Activated CD4-positive, alpha-beta T cell treated with anti-CD3 and anti-CD28 coated beads, Interleukin-2, amount 10 ng/mL, durations not matched to agents 7 days and 5 days (primary cell): ENCODE results near the gene CHMP1A. TPM values are rescaled to one million over a fixed set of nuclear protein-coding genes. Genes with fewer than 3 reads are reported as not detected.
A peak's percentile ranks its signal among the peaks of the same experiment; 100 is the strongest.
"Not testable (repeated sequence)": the region's sequence is repeated elsewhere in the genome, so short reads cannot be mapped to it uniquely, and the experiment has no call there.

Source experiments
- CTCF ChIA-PET: fragments of 350-600 bp; sonication (Branson Sonifier 250); formaldehyde crosslinking; loops from one replicate; lab custom pipeline; 2021; ENCODE audit warnings: antibody characterized with exemption; lab: Charles Lee
- POLR2A ChIA-PET: fragments of 350-600 bp; sonication (Branson Sonifier 250); formaldehyde crosslinking; loops from one replicate; lab custom pipeline; 2021; ENCODE audit warnings: antibody characterized with exemption; lab: Charles Lee
- DNase-seq: peaks from one replicate; pipeline ENCODE4 v3.0.0-alpha.2; 2020
- H3K27ac Mint-ChIP-seq: one replicate; pipeline ENCODE4 v1.8.0; 2021; ENCODE audit warnings: mild to moderate bottlenecking, moderate library complexity, mixed read lengths
- H3K27me3 Mint-ChIP-seq: one replicate; pipeline ENCODE4 v1.8.0; 2021; ENCODE audit warnings: mixed read lengths
- H3K36me3 Mint-ChIP-seq: one replicate; pipeline ENCODE4 v1.8.0; 2021; ENCODE audit warnings: low read depth, mixed read lengths
- H3K4me1 Mint-ChIP-seq: one replicate; pipeline ENCODE4 v1.8.0; 2021; ENCODE audit warnings: mixed read lengths
- H3K4me3 Mint-ChIP-seq: one replicate; pipeline ENCODE4 v1.8.0; 2021; ENCODE audit warnings: mild to moderate bottlenecking, moderate library complexity, mixed read lengths
- H3K9me3 Mint-ChIP-seq: one replicate; pipeline ENCODE4 v1.8.0; 2021; ENCODE audit warnings: mixed read lengths
- total RNA-seq, 2 experiments: library from RNA; stranded (reverse); gene quantifications; one replicate each; pipeline ENCODE4 v1.2.3, GENCODE V29; 2021

Gene CHMP1A
- total RNA-seq, 2 experiments from 2014 or later: 77.6 to 102 TPM

DNA sequence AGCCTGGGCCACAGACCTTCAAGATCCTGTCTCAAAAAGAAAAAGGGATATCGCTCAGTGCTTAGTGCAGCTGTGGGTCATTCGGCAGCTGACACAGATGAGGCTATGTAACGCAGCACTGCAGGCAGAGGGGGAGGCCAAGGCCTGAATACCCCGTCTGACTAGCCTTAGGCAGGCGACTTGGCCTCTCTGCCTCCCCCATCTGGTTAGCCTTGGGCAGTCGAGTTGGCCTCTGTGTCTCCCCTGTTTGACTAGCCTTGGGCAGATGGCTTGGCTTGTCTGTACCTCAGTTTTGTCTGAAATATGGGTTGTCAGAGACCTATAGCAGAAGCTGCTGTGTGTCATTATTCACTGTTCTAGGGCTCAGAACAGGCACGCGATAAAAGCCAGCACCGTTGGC, 10.1 kb upstream of the CHMP1A start:
- H3K4me1 Mint-ChIP-seq: peaks cover 18% of the 10 kb centered on the region
- POLR2A ChIA-PET: interaction anchor here (0.6 kb wide), 1 partner anchor 166 kb away, joined by 3 read pairs; no protein-coding TSS in a partner anchor
- no peak for DNase-seq
- peaks cover 6% of the 10 kb centered on the region for H3K9me3 Mint-ChIP-seq
- H3K36me3 Mint-ChIP-seq: peaks cover 13% of the 10 kb centered on the region
- H3K4me3 Mint-ChIP-seq: no peak overlapping the region
- CTCF ChIA-PET: interaction anchor here (0.6 to 1.5 kb wide), 4 partner anchors 32 to 320 kb away, joined by 3 read pairs; no protein-coding TSS in a partner anchor
- H3K27ac Mint-ChIP-seq: no peak overlapping the region
- no peaks in the 10 kb centered on the region for H3K27me3 Mint-ChIP-seq

DNA sequence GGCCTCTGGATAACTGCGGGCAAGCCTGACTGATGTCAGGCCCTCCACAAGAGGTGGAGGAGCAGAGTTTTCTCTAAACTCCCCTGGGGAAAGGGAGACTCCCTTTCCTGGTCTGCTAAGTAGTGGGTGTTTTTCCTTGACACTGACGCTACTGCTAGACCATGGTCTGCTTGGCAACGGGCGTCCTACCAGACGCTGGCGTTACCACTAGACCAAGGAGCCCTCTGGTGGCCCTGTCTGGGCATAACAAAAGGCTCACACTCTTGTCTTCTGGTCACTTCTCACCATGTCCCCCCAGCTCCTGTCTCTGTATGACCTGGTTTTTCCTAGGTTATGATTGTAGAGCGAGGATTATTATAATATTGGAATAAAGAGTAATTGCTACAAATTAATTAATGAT, 9.5 kb upstream of the CHMP1A start:
- H3K9me3 Mint-ChIP-seq, POLR2A ChIA-PET, DNase-seq, H3K4me3 Mint-ChIP-seq, H3K27ac Mint-ChIP-seq, H3K27me3 Mint-ChIP-seq: not testable (repeated sequence)
- Mint-ChIP-seq H3K4me1 (peaks cover 18% of the 10 kb centered on the region), H3K36me3 (peaks cover 13% of the 10 kb centered on the region)
- CTCF ChIA-PET: interaction anchor here (0.6 kb wide), 1 partner anchor 320 kb away, joined by 3 read pairs; no protein-coding TSS in a partner anchor

DNA sequence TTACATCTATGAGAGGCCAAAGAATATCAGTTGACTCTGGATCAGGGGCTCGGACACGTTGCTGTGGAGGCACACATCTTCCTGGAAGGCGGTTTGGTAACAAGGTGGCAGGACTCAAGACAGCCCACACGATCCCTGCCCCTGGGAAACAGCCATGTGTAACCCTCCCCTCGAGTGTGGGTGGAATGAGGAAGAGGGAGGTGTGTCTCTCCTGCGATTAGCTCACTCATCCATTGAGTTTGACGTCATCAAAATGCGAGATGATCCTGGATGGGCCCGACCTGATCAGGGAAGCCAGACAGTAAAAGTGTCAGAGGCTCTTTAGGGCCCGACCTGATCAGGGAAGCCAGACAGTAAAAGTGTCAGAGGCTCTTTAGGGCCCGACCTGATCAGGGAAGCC, 6.7 kb upstream of the CHMP1A start:
- H3K36me3 Mint-ChIP-seq: peaks cover 30% of the 10 kb centered on the region
- H3K27ac Mint-ChIP-seq, H3K4me3 Mint-ChIP-seq, H3K27me3 Mint-ChIP-seq, H3K9me3 Mint-ChIP-seq, POLR2A ChIA-PET, DNase-seq: not testable (repeated sequence)
- CTCF ChIA-PET: interaction anchor here (1.2 kb wide), 1 partner anchor 197 kb away, joined by 3 read pairs; no protein-coding TSS in a partner anchor
- peaks cover 28% of the 10 kb centered on the region for H3K4me1 Mint-ChIP-seq

DNA sequence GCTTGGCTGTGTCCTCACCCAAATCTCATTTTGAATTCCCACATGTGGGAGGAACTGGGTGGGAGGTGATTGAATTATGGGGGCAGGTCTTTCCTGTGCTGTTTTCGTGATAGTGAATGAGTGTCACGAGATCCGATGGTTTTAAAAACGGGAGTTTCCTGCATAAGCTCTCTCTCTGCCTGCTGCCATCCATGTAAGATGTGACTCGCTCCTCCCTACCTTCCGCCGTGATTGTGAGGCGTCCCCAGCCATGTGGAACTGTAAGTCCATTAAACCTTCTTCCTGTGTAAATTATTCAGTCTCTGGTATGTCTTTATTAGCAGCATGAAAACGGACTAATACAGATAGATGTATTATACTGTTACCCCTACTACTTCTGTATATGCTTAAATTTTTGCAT, 3.7 kb upstream of the CHMP1A start:
- CTCF ChIA-PET: no interaction called here
- Mint-ChIP-seq H3K27me3 (no peaks in the 10 kb centered on the region), H3K9me3 (no peaks in the 10 kb centered on the region), H3K4me1 (peaks cover 30% of the 10 kb centered on the region), H3K36me3 (peaks cover 28% of the 10 kb centered on the region), H3K27ac (no peak overlapping the region), H3K4me3 (no peak overlapping the region)
- POLR2A ChIA-PET: no interaction called here
- DNase-seq: no peak

DNA sequence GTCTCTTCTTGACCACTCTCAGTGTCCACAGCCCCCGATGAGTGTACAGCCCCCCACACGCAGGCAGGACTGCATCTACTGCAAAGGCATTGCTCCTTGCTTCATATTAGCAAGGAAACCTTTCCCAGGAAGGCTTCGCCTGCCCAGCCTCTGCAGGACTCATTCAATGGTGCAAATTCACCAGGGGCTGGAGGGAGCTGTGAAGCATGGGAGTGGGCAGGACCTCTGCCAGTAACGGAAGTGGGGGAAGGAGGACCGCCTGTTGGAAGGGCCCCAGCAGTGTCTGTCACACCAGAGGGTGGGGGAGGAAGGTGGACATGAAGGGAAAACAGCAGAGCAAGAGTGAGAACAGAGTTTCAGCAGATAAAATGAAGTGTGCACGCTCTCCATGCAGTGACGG, 2.6 kb upstream of the CHMP1A start:
- H3K27me3 Mint-ChIP-seq: no peaks in the 10 kb centered on the region
- no peak overlapping the region for H3K27ac Mint-ChIP-seq
- peaks cover 41% of the 10 kb centered on the region for H3K4me1 Mint-ChIP-seq
- DNase-seq: no peak
- ChIA-PET CTCF (no interaction called here), POLR2A (no interaction called here)
- no peaks in the 10 kb centered on the region for H3K9me3 Mint-ChIP-seq
- H3K4me3 Mint-ChIP-seq: peak overlapping the region; percentile 38
- peaks cover 29% of the 10 kb centered on the region for H3K36me3 Mint-ChIP-seq

DNA sequence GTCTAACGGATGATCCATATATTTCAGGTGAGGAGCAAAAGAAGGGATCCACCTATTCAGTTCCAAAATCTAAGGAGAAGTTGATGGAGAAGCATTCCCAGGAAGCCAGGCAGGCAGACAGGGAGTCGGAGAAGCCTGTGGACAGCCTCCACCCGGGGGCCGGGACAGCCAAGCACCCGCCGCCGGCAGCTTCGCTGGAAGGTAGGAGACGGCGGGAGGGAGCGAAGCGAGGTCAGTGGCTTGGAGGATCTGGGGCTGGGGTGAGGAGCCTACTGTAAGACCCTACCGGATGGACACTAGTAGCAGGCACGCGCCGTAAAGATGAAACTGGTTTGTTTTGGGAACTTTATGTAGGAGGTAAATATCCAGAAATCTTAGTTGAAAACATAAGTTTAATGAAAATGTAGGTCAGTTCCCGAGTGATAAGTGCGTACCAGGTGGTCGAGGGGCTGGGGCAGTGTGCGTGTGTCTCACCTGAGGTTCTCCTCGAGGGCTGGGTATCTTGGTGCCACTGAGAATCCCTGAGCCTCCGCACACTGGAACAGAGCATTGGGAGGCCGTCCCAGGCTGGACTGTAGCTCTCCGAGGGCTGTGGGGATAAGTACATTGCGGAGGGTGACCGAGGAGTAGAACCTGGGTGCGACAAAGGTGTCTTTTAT, 842 bp upstream of the CHMP1A start:
- Mint-ChIP-seq H3K27ac (peak overlapping the region; percentile 74), H3K27me3 (no peaks in the 10 kb centered on the region), H3K9me3 (no peaks in the 10 kb centered on the region), H3K36me3 (peaks cover 32% of the 10 kb centered on the region), H3K4me1 (peaks cover 48% of the 10 kb centered on the region), H3K4me3 (peak overlapping the region; percentile 79)
- ChIA-PET POLR2A (no interaction called here), CTCF (interaction anchor here (1.1 to 2.1 kb wide), 2 partner anchors 12 to 42 kb away, joined by 3 to 13 read pairs; no protein-coding TSS in a partner anchor)
- no peak for DNase-seq

DNA sequence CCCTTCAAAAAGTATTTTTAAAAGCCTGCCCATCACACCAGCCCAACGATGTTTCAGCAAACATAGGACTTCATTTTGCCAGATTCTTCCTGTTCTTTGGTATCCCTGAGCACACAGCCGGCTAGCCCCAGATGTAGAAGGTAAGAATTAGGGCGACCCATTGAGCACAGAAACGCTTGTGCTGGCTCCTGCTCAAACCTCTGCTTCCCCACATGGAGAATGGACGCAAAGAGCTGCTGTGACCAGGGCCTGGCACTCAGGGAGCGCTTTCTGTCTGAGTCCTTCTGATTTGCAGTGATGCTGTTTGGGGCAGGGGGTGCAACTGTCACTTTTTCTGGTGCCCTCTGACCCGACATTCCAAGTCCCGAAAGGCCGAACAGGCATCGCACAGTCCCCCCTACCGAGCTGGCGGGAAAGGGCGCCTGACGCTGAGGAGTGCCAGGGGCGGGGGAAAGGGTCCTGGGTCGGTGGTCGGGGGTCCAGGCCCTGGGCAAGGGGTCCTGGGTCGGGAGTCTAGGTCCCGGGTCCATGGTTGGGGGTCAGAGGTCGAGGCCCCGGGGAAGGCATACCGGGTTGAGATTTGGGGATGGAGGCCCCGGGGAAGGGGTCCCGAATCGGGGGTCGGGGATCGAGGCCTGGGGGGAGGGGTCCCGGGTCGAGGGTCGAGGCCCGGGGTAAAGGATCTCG, 930 bp downstream of the CHMP1A start:
- Mint-ChIP-seq H3K4me3 (peak overlapping the region; percentile 79), H3K27me3 (no peaks in the 10 kb centered on the region), H3K4me1 (peaks cover 48% of the 10 kb centered on the region), H3K9me3 (no peaks in the 10 kb centered on the region), H3K27ac (peak overlapping the region; percentile 75), H3K36me3 (peaks cover 27% of the 10 kb centered on the region)
- ChIA-PET CTCF (interaction anchor here (2.1 kb wide), 1 partner anchor 44 kb away, joined by 13 read pairs; no protein-coding TSS in a partner anchor), POLR2A (no interaction called here)
- no peak for DNase-seq

DNA sequence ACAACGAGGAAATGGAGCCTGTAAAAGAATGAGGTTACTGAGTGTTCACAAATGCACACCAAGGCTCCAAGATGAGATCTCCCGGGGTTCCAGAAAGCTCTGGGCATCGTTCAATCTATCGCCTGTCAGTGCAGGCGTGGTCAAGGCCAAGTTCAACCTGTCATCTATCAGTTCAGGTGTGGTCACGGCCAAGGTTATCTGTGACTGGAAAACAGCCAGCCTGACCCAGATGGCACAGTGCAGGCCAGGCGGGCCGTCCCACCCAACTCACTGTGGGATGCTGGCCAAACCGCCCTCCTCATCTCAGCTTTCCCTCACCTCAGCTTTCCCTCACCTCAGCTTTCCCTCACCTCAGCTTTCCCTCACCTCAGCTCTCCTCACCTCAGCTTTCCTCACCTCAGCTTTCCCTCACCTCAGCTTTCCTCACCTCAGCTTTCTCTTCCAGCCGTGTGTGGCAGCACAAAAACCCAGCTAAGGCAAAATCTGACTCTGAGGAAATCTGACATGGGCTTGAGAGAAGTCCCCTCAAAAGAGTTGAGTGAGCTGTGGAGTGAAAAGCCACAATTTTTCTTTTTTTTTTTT, 2.4 kb downstream of the CHMP1A start:
- peaks cover 19% of the 10 kb centered on the region for H3K36me3 Mint-ChIP-seq
- no peak for DNase-seq
- H3K27ac Mint-ChIP-seq: no peak overlapping the region
- peak overlapping the region; percentile 79 for H3K4me3 Mint-ChIP-seq
- no peaks in the 10 kb centered on the region for H3K9me3 Mint-ChIP-seq
- POLR2A ChIA-PET: no interaction called here
- H3K27me3 Mint-ChIP-seq: no peaks in the 10 kb centered on the region
- H3K4me1 Mint-ChIP-seq: peaks cover 41% of the 10 kb centered on the region
- CTCF ChIA-PET: no interaction called here

DNA sequence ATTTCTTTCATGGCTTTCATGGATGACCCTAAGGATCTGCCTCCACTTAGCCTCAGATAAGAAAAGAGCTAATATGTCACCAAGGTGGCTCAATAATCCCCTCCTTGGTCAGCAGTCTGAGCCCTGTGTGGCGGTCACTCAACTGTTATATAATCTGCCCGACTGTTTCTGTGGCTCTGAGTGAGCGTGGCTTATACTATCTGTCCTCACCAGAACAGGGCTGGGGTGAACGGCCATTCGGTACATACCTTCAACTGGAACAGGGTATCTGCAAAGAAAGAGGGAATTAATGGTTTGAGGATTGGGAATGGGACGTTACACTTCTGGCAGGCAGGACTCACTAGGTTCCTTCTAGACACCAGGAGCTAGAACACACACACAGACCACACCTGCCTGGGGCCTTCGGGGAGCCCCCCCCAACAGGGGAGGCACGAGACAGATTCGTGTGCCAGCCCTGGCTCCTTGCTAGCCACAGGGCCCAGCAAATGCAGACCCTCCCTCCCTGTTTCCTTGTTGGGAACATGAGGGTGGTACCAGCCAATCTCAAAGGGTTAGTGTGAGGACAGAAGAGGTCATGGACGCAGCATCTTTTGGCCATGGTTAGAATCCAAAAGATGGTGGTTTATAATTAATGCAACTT, 3.7 kb downstream of the CHMP1A start:
- POLR2A ChIA-PET: no interaction called here

DNA sequence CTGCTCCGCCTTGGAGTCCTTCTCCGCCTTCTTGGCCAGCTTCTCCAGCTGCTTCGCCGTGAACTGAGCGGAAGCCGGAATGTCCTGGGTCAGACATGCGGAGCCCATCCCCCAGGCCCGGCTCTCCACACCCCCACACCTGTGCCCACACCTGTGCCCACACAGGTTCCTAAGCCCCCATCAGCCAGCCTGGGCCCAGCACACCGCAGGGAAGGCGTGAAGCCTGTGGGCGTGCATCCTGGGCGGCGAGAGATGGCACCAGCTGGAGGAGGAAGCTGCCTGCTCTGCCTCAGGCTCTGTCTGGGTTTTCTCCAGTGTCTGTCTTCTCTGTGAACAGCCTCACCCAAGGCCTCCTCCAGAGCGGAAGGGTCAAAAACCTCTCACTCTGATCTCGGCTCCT, 5.9 kb downstream of the CHMP1A start:
- CTCF ChIA-PET: interaction anchor here (0.5 kb wide), 1 partner anchor 97 kb away, joined by 3 read pairs; no protein-coding TSS in a partner anchor
- Mint-ChIP-seq H3K4me1 (peaks cover 24% of the 10 kb centered on the region), H3K27ac (no peak overlapping the region), H3K4me3 (no peak overlapping the region), H3K27me3 (no peaks in the 10 kb centered on the region), H3K9me3 (no peaks in the 10 kb centered on the region), H3K36me3 (peaks cover 36% of the 10 kb centered on the region)
- DNase-seq: no peak
- POLR2A ChIA-PET: no interaction called here

More for the DNA sequence above, 3.7 kb downstream of the CHMP1A start:
- CTCF ChIA-PET: no interaction called here
- Mint-ChIP-seq H3K4me1 (peaks cover 31% of the 10 kb centered on the region), H3K27me3 (no peaks in the 10 kb centered on the region), H3K9me3 (no peaks in the 10 kb centered on the region), H3K27ac (no peak overlapping the region), H3K36me3 (peaks cover 28% of the 10 kb centered on the region), H3K4me3 (no peak overlapping the region)
- no peak for DNase-seq

DNA sequence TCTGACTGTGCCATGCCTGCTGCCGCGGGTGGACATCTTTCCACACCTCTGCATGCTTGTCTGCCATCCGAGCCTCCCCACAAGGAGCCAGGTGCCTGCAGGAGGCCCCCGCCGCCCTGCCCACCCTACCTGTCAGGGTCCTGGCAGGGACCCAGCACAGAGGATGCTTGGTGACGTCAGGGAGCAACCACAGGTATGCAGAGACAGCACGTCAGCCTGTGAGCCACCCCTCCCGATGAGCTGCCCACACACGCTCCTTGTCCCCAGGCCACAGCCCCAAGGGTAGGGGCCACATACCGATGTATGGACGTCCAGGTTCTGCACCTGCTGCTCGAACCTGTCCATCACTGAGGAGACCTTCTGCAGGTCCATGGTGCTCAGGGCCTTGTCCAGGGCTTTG, 10.6 kb downstream of the CHMP1A start:
- ChIA-PET CTCF (no interaction called here), POLR2A (no interaction called here)
- Mint-ChIP-seq H3K27me3 (no peaks in the 10 kb centered on the region), H3K4me1 (peaks cover 3% of the 10 kb centered on the region), H3K27ac (no peak overlapping the region), H3K36me3 (peaks cover 31% of the 10 kb centered on the region), H3K4me3 (no peak overlapping the region), H3K9me3 (no peaks in the 10 kb centered on the region)
- no peak for DNase-seq

DNA sequence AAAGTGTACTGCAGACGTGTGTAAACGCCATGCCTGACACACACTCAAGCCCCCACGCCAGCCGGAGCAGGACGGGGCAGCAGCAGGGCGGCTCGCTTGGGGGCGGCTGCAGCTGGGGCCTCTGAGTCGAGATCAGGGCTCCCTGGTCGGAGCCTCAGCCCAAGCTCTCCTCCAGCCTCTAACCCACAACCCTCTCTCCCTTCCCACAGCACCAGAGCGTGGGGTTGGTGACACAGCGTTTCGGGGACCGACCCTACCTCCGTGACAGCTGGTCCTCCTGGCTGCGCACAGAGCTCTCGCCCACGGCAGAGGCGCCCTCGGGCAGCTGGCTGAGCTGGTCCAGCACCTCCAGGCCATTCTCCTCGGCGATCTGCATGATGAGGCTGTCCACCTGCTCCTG, 11.2 kb downstream of the CHMP1A start:
- no peak for DNase-seq
- POLR2A ChIA-PET: no interaction called here
- Mint-ChIP-seq H3K4me1 (peaks cover 3% of the 10 kb centered on the region), H3K27me3 (no peaks in the 10 kb centered on the region), H3K9me3 (no peaks in the 10 kb centered on the region), H3K4me3 (no peak overlapping the region), H3K36me3 (peaks cover 31% of the 10 kb centered on the region), H3K27ac (no peak overlapping the region)
- CTCF ChIA-PET: no interaction called here
